KOPT-K1 (cell line): ENCODE measurements around the gene RSPH1.

Experiments
- H3K27ac ChIP-seq: fragments of 200-600 bp; sonication (generic); 2 replicates; pipeline ENCODE4 v1.5.1; 2016; ENCODE audit warnings: antibody characterized with exemption, mild to moderate bottlenecking, low read depth, low read length; ENCODE audit not compliant: poor library complexity, severe bottlenecking
- H3K36me3 ChIP-seq: fragments of 200-600 bp; sonication (generic); 2 replicates; pipeline ENCODE4 v1.5.1; 2017; ENCODE audit warnings: antibody characterized with exemption, mild to moderate bottlenecking, low read length, moderate library complexity; ENCODE audit not compliant: insufficient read depth
- H3K9me3 ChIP-seq: fragments of 200-600 bp; sonication (generic); 2 replicates; pipeline ENCODE4 v1.5.1; 2017; ENCODE audit warnings: antibody characterized with exemption, low read length, mild to moderate bottlenecking; ENCODE audit not compliant: insufficient read depth, poor library complexity, severe bottlenecking

Gene RSPH1

DNA sequence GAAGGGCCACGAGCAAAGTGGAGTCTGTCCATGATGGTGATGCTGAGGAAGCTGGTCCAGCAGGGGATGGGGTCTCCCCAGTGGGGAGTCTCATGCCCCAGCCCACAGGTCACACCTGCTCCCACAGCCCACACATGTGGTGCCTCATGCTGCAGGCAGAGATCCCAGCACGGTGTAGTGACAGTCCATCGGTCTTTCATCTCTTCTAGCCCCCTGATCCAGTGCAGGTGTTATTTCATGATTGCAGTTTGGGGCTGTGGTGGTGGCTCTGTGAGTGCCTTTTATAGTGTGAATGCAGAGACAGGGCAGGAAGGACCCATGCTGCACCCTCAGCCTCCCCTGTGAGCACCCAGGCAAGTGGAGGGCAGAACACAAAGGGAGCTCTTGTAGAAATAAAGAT lies 47.3 kb downstream of the RSPH1 start:
- Histone ChIP-seq H3K27ac (peak overlapping the region; percentile 69), H3K9me3 (no peaks in the 10 kb centered on the region), H3K36me3 (peaks cover 45% of the 10 kb centered on the region)

DNA sequence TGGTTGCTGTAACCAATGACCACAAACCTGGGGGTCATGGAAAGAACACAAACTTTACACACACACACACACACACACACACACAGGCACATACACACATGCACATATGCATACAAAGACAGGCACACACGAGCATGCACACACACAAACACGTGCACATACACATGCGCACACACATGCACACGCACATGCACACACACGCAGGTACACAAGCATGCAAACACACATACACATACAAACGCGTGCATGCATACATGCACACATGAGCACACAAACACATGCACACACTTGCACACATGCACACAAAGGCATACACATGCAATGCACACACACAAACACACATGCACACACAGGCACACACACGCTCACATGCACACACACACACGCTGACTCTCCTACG lies 48.3 kb downstream of the RSPH1 start:
- peak overlapping the region; percentile 69 for H3K27ac ChIP-seq
- H3K9me3 ChIP-seq = no peaks in the 10 kb centered on the region
- peaks cover 54% of the 10 kb centered on the region for H3K36me3 ChIP-seq

DNA sequence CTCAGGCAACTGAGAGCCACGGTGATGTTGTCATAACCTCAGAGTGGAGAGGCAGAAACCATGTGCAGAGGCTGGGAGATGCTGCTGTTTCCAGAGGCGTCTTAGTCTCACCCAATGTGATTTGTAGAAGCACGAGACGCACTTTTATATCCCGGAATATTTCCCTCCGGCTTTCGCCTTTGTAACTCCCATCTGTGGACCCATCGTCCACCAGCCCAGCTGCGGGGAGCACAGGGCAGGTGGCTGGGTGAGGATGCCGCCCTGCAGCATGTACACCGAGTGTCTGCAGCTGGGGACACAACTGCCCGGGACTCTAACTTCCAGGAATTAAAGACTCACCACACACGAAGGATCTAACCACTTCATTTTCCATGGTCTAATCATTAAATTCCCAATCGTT lies 48.8 kb downstream of the RSPH1 start:
- Histone ChIP-seq H3K36me3 (peaks cover 60% of the 10 kb centered on the region), H3K27ac (no peak overlapping the region), H3K9me3 (no peaks in the 10 kb centered on the region)

DNA sequence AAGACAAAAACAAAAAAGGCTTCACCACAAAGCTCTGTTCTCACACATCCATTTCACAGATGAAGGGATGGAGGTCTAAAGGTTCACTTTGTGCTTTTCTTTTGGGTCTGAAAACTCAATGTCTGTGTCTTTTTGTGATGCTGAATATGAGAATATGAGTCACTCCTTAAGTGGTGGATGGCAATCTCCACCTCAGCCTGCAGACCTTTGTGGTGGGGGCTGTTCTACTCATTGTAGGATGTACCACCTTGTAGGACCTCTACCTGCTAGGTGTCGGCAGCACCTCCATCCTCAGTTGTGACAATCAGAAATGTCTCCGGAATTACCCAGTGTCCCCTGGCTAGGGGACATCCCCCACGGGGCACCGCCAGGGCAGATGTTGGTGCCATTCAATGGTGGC lies 49.5 kb downstream of the RSPH1 start:
- Histone ChIP-seq H3K27ac (no peak overlapping the region), H3K36me3 (peaks cover 66% of the 10 kb centered on the region), H3K9me3 (no peaks in the 10 kb centered on the region)

DNA sequence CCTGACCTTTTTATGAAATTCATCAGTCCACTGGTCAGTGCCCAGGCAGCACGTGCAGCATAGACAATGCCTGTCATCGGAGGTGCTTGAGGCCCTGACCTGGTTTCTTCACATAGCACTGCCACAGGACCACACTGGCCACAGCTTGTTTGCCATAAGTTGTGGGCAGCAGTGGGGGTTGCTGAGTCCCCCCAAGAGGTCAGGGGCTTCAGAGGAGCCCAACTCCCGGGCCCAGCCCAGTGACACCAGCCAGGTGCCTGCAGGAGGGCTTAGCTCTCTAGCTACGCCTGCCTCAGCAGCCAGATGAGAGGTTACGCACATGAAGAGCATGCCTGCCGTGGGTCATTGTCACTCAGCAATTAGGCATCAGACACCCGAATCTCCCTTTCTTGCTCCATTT lies 50.7 kb downstream of the RSPH1 start:
- Histone ChIP-seq H3K36me3 (peaks cover 79% of the 10 kb centered on the region), H3K9me3 (no peaks in the 10 kb centered on the region), H3K27ac (no peak overlapping the region)

DNA sequence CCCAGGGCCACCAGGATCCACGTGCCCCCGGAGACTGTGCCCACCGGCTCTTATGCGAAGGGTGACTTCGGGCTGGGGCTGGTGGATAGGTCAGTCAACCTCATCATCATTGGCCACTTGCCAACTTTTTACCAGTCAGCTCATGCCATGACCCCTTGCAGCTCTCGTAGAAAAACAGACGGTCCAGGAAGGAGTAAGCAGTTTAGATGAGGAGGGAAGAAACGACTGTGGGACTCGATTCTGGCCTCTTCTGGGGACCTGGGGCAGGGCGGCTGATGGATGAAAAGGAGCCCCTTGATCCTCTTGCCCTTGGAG lies 51.3 kb downstream of the RSPH1 start:
- no peaks in the 10 kb centered on the region for H3K9me3 ChIP-seq
- no peak overlapping the region for H3K27ac ChIP-seq
- H3K36me3 ChIP-seq = peaks cover 85% of the 10 kb centered on the region

DNA sequence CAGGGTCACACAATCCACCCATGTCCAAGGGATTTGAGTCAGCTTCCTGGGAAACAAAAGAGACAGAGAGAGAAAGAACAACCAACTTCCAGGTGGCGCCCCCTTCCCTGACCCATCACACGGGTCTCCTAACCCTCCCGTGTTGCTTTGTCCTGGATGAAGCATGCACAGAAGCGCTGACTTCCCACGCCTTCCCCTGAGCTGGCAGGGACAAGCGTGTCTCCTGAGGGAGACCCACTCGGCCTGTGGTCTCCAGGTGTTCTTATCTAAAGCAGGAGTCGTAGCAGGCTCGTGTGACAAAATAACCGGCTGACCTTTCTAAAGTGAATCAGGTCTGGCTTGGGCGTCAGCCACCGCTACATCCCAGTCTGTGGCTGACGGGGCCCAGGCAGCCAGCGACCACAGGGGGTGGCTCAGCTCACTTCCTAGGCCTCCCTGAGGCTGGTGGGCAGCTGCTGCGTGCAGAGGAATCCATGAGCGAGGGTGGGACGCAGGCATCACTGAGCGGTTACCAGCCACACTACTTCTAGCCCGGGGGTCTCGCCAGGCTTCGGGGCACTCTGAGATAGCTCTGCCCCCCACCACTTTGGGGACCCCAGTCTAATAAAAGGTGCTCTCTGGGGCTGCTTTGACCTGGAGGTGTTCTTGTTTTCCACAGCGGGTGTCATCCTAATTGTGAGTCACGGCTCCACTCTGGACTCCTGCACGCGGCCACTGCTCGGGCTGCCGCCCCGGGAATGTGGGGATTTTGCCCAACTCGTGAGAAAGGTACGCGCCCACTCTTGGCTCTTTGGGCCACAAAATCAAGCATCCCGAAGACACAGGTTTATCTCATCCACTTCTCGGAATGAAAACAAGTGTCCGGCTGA lies 51.9 kb downstream of the RSPH1 start:
- Histone ChIP-seq H3K27ac (no peak overlapping the region), H3K36me3 (peaks cover 91% of the 10 kb centered on the region), H3K9me3 (no peaks in the 10 kb centered on the region)

DNA sequence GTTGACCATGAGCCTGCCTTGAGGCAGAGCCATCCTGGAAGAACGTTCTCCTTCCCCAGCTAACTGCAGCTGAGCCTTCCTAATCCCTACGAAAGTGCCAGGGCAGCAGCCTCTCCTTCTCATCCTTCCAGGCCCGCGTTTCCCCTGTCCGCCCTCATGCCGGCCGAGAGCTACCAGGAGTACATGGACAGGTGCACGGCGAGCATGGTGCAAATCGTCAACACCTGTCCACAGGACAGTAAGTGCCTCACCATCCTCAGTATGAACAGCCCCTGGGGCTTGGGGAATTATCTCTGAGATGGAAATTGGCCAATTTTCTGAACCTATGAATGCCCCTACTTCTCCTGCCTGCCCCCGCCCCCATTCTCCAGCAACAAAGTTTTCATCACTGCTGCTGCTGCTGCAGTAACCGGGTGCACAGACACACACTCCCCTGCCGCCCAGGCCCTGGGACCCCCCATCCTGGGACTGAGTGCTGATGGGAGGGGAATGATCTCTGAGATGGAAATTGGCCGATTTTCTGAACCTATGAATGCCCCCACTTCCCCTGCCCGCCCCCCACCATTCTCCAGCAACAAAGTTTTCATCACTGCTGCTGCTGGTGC lies 52.7 kb downstream of the RSPH1 start:
- Histone ChIP-seq H3K27ac (no peak overlapping the region), H3K9me3 (no peaks in the 10 kb centered on the region), H3K36me3 (peaks cover 99% of the 10 kb centered on the region)

DNA sequence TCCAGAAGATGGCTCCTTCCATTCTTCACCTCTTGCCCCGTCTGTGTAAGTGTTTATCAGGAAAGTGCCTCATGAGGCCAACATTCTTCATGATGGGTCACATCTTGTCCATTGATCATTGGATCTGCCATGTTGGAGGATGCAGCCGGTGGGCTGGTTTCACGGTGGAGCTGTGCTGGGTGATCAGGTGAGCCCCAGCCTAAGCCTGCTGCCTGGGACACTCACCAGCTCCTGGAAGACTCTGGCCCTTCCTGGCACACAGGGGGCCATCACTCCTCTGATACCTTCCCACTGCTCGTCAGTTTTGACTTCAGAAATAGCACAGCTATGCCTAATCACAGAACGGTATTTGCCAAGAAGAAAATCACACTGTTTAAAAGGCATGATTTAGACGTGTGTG lies 54.1 kb downstream of the RSPH1 start:
- Histone ChIP-seq H3K9me3 (no peaks in the 10 kb centered on the region), H3K27ac (no peak overlapping the region), H3K36me3 (peaks cover 100% of the 10 kb centered on the region)

DNA sequence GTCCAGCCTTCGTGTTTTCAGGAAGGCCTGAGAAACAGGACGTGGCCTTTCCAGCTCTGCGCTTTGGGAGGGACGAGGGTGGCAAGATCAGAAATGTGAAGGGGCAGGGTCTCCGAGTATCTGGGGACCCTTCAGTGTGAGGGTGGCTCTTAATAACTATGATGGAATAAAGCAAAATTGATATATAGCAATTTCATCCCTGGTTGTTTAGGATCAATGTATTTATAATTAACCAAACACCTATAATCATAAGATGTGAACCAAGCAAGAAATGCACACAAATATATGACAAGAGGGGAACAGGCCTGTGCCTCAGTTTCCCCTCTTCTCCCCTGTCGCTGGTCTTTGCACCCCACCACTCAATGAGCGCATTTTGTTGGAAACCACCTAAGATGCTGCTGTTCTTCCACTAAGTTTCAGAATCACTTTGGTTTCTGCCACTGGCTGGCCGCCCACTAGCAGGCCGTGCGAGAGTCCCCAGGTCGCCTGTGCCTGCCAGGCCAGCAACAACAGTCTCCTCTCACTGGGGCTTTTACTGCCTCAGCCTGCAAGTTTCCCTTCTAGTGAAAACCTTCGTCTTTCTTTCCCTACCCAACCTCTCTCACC lies 55.7 kb downstream of the RSPH1 start:
- peaks cover 98% of the 10 kb centered on the region for H3K36me3 ChIP-seq
- H3K27ac ChIP-seq = no peak overlapping the region

DNA sequence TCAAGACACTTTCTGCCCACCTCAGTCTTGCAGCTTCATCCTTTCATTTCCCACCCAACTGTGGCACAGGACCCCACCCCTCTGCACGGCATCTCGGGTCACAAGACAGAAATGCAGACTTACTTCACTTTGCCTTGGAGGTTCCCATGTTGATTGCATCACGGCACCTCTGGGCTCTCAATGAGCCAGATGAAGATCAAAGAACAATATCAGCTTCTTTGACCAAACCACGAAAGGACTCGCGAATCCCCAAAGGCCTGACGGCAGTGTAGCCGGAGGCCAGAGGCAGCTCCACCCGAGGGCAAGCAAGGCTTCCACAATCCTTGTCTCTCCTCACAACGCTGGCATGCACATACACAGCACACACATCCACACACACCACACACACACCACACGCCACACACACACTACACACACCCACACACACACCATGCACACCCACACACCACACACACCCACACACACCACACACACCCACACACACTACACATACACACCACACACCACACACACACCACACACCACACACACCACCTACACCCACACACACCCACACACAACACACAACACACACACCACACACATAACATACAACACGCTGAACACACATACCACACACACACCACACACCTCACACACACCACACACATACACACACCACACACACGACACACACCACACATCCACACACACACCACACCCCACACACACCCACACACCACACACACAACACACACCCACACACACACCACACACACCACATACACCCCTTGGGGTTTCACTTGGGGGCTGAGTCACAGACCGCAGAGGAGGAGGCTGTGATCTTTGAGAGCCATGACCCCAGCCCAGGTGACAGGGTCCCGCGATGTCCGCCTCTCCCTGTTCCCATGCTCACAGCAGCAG lies 56.5 kb downstream of the RSPH1 start:
- H3K27ac ChIP-seq = no peak overlapping the region
- peaks cover 98% of the 10 kb centered on the region for H3K36me3 ChIP-seq
- no peaks in the 10 kb centered on the region for H3K9me3 ChIP-seq

More for the DNA sequence above, 55.7 kb downstream of the RSPH1 start:
- H3K9me3 ChIP-seq = no peaks in the 10 kb centered on the region

DNA sequence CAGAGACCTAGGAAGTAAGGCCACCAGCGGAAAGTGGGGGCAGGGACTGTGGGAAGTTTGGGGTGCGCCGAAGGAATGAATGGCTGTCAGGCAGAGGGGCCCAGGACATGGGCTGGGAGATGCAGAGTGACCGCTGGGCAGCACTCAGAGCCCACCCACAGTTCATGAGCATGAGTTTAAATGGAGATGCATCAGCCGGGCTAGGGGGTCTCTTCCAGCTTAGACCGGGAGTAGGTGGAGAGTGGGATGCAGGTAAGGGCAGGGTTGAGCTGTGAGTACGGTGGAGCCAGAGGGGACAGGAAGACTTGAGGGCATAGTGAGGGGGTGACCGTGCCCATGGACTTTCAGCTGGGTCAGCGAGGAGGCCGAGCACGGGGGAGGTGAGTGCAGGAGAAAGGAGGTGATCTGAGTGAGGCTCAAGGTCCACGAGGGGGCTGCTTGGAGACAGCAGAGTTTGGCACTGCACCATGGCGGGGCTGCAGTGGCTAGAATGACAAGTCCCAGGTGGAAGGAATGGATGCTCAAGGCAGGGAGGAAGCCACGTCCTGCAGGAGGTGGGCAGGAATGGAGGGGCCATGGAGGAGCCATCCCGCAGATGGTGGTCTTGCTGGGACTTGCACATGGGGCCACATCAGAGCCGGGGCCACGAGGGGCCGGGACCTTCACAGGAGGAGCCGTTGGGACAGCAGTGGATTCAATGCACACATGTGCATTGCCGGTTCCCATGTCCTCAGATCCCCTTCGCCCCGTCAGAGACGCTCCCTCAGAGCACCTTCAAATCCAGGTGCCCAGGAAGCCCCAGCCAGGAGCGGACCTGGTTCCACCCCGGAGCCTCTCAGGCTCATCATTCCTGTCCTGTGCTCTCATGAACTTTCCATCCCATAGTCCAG lies 57.5 kb downstream of the RSPH1 start:
- Histone ChIP-seq H3K36me3 (peaks cover 98% of the 10 kb centered on the region), H3K9me3 (no peaks in the 10 kb centered on the region), H3K27ac (no peak overlapping the region)

DNA sequence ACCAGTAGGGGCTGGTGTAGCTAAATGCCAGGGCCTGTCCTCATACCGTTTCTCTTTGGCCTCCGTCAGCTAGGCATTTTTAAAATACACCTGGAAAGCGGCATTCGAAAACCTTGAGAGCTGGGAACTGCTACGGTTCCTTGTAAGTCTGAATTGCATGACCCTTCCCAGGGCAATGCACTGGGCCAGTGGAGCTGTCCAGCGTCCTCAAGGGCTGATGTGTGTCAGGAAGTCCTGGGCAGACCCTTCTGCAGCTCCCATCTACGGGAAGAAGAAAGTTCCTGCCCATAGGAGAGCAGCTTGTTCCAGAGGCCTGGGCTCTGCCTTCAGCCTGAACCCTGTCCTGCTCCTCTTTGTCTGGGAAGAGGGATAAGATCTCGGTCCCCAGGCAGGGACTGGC lies 58.2 kb downstream of the RSPH1 start:
- peaks cover 98% of the 10 kb centered on the region for H3K36me3 ChIP-seq
- H3K9me3 ChIP-seq = peaks cover under 1% of the 10 kb centered on the region
- no peak overlapping the region for H3K27ac ChIP-seq

DNA sequence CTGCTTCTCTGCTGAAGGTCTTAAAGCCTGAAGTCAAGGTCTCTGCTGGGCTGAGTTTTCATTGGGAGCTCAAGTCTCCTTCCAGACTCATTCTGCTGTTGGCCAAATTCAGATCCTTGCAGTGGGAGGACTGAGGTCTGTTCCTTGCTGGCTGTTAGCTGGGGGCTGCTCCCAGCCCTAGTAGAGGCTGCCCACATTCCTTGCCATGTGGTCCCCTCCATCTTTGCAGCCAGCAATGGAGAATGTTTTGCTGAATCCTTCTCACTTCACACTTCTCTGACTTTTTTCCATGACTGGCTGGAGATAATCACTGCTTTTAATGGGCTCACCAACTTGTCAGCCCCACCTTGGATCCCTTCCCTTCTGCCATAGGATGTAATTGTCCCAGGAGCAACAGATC lies 59.1 kb downstream of the RSPH1 start:
- Histone ChIP-seq H3K27ac (no peak overlapping the region), H3K9me3 (peaks cover 10% of the 10 kb centered on the region), H3K36me3 (peaks cover 98% of the 10 kb centered on the region)
